PC-9 (cell line): ENCODE measurements around the gene GTF3C2. TPM values are rescaled to one million over a fixed set of nuclear protein-coding genes. Genes with fewer than 3 reads are reported as not detected.
"Not testable (repeated sequence)": the region's sequence is repeated elsewhere in the genome, so short reads cannot be mapped to it uniquely, and the experiment has no call there.

Experiments
- BruUV-seq: library from RNA; stranded (reverse); fragments of 400-500 nt; replicated peaks from 2 replicates; lab custom pipeline; 2021; lab: Mats Ljungman, UMichigan
- CTCF ChIA-PET: fragments of 300-600 bp; sonication (Branson Sonifier 250); formaldehyde crosslinking; loops from one replicate; lab custom pipeline; 2022; ENCODE audit warnings: antibody characterized with exemption; lab: Charles Lee
- POLR2A ChIA-PET: fragments of 300-600 bp; sonication (Branson Sonifier 250); formaldehyde crosslinking; loops from one replicate; lab custom pipeline; 2022; ENCODE audit warnings: antibody characterized with exemption; ENCODE audit not compliant: unreplicated experiment; lab: Charles Lee
- DNase-seq, 2 experiments: peaks; one replicate each; pipeline versions ENCODE4 v3.0.0 to v3.0.0-alpha.2; 2015 to 2022; ENCODE audit warnings: mixed read lengths in 1 of 2
- H2AFZ ChIP-seq: fragments of 200-600 bp; sonication (generic); 2 replicates; pipeline ENCODE4 v1.8.1; 2017; ENCODE audit warnings: antibody characterized with exemption
- H3F3A ChIP-seq: fragments of 200-600 bp; sonication (generic); 2 replicates; pipeline ENCODE4 v1.8.1; 2017; ENCODE audit warnings: antibody characterized with exemption, mild to moderate bottlenecking, low read depth; ENCODE audit not compliant: insufficient read depth
- H3K27ac ChIP-seq: fragments of 200-600 bp; sonication (generic); 2 replicates; pipeline ENCODE4 v1.6.1; 2016; ENCODE audit warnings: mixed run types
- H3K27me3 ChIP-seq: fragments of 200-600 bp; sonication (generic); 2 replicates; pipeline ENCODE4 v1.6.1; 2016; ENCODE audit warnings: low read depth, mixed run types; ENCODE audit not compliant: insufficient read depth
- H3K36me3 ChIP-seq: fragments of 200-600 bp; sonication (generic); 2 replicates; pipeline ENCODE4 v1.6.1; 2016; ENCODE audit warnings: low read depth, mixed run types
- H3K4me1 ChIP-seq: fragments of 200-600 bp; sonication (generic); replicated peaks from 2 replicates; pipeline ENCODE4 v1.6.1; 2016; ENCODE audit warnings: mixed run types; ENCODE audit not compliant: insufficient read depth
- H3K4me2 ChIP-seq: fragments of 200-600 bp; sonication (generic); 2 replicates; pipeline ENCODE4 v1.6.1; 2017; ENCODE audit warnings: mixed run types
- H3K4me3 ChIP-seq: fragments of 200-600 bp; sonication (generic); 2 replicates; pipeline ENCODE4 v1.6.1; 2016; ENCODE audit warnings: mixed run types
- H3K79me2 ChIP-seq: fragments of 200-600 bp; sonication (generic); 2 replicates; pipeline ENCODE4 v1.6.1; 2017; ENCODE audit warnings: low read depth, mixed run types
- H3K9me2 ChIP-seq: fragments of 200-600 bp; sonication (generic); 2 replicates; pipeline ENCODE4 v1.8.1; 2017; ENCODE audit warnings: mild to moderate bottlenecking; ENCODE audit not compliant: insufficient read depth
- H3K9me3 ChIP-seq: fragments of 200-600 bp; sonication (generic); 2 replicates; pipeline ENCODE4 v1.8.1; 2016; ENCODE audit warnings: low read depth; ENCODE audit not compliant: insufficient read depth
- H4K20me1 ChIP-seq: fragments of 200-600 bp; sonication (generic); 2 replicates; pipeline ENCODE4 v1.8.1; 2017; ENCODE audit not compliant: insufficient read depth
- CTCF ChIP-seq: fragments of 200-600 bp; sonication (generic); conservative IDR thresholded peaks from 2 replicates; pipeline ENCODE4 v1.6.1; 2017; ENCODE audit warnings: mixed run types, antibody characterized with exemption, mild to moderate bottlenecking, moderate library complexity
- EZH2 ChIP-seq: fragments of 200-600 bp; sonication (generic); IDR thresholded peaks from 2 replicates; pipeline ENCODE4 v1.8.0; 2017; ENCODE audit warnings: antibody characterized with exemption, low read depth
- intact Hi-C: fragments of 100-400 bp; cut with micrococcal nuclease; formaldehyde crosslinking; loops from one replicate; pipeline ENCODE4 v1.10.0; 2022; ENCODE audit not compliant: unreplicated experiment
- total RNA-seq: library from RNA; stranded (reverse); gene quantifications from 2 replicates; pipeline ENCODE4 v1.2.3, GENCODE V29; 2021

GTF3C2 gene
- total RNA-seq, 1 experiment from 2014 or later: 69.8 TPM

DNA sequence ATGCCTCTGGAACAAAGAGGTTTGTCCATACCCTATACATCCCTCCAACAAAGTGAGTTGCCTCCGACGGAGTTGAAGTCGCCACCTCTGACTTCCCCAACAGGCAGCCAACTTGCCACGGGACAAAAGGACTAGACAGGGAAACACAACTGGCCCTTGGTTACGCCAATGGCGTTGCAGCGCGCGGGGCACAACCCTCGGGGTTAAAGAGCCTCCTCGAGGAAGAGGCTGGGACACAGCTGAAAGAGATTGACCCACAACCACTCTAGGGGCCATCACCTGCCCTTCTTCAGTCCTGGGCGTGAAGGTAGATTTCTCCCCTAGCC, 545 bp downstream of the GTF3C2 start:
- TSS peak; percentile 68 for BruUV-seq
- Histone ChIP-seq H3K27me3 (no peaks in the 10 kb centered on the region), H3K9me2 (no peaks in the 10 kb centered on the region), H3K4me1 (peaks cover 31% of the 10 kb centered on the region), H4K20me1 (peaks cover 13% of the 10 kb centered on the region), H3K27ac (peak overlapping the region; percentile 90), H3K79me2 (peaks cover 69% of the 10 kb centered on the region), H3K4me2 (peak overlapping the region; percentile 99), H3K36me3 (no peaks in the 10 kb centered on the region), H3K9me3 (no peaks in the 10 kb centered on the region), H3F3A (peaks cover 37% of the 10 kb centered on the region), H3K4me3 (peak overlapping the region; percentile 69), H2AFZ (peak overlapping the region; percentile 92)
- ChIA-PET POLR2A (no interaction called here), CTCF (no interaction called here)
- intact Hi-C loops: loop anchor here (1.0 to 2.0 kb wide), 2 partner anchors 14 to 33 kb away; partner anchors contain the start of genes EIF2B4, MPV17 and SNX17
- no peak for TF ChIP-seq EZH2
- no peak for TF ChIP-seq CTCF
- DNase-seq: peak; percentile 63 to 75

DNA sequence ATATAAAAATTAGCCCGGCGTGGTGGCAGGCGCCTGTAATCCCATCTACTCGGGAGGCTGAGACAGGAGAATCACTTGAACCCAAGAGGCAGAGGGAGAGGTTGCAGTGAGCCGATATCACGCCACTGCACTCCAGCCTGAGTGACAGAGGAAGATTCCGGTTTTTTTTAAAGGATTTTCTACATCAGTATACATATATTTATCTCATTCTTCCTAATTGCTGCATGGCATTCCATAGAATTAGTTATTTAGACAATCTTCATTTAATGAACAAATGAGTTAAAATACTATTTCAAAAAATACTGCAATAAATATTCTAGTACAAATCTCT, 2.0 kb downstream of the GTF3C2 start:
- POLR2A ChIA-PET: interaction anchor here (0.5 to 0.7 kb wide), 4 partner anchors 11 to 814 kb away, joined by 3 to 12 read pairs (median 4); no protein-coding TSS in a partner anchor
- no peak overlapping the region for H3K4me3 ChIP-seq

DNA sequence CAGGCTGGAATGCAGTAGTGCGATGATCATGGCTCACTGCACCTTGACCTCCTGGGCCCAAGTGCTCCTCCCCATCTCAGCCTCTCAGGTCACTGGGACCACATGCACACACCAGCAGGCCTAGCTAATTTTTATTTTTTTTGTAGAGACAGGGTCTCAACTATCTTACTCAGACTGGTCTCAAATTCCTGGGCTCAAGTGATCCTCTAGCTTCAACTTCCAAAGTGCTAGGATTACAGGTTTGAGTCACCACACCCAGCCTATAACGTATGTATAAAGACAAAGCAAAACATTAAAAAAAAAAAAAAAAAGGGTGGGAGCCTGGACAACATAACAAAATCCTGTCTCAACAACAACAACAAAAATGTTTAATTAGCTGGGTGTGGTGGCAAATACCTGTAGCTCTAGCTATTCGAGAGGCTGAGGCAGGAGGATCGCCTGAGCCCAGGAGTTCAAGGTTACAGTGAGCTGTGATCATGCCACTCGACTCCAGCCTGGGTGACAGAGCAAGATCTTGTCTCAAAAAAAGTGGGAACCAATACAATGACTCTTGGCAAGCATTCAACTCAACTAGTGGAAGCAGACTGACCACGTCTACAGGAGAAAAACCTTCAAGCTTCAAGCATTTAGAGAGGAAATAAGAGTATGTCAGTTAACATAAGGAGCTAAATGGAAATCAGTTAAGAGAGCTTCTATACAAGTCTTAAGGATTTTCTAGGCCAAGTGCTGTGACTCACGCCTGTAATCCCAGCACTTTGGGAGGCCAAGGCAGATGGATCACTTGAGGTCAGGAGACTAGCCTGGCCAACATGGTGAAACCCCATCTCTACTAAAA, 2.6 kb downstream of the GTF3C2 start:
- Histone ChIP-seq H3K79me2 (peaks cover 90% of the 10 kb centered on the region), H3K27ac (no peak overlapping the region), H2AFZ (no peak overlapping the region), H3K36me3 (no peaks in the 10 kb centered on the region), H3K27me3 (no peaks in the 10 kb centered on the region), H3K9me3 (no peaks in the 10 kb centered on the region), H4K20me1 (peaks cover 29% of the 10 kb centered on the region), H3K4me3 (no peak overlapping the region), H3F3A (peaks cover 31% of the 10 kb centered on the region), H3K9me2 (no peaks in the 10 kb centered on the region), H3K4me1 (peaks cover 31% of the 10 kb centered on the region), H3K4me2 (peak overlapping the region; percentile 2; the same call in 1 of the 2 replicates)
- intact Hi-C loops: no loop called here
- no TSS peak for BruUV-seq
- POLR2A ChIA-PET: interaction anchor here (0.5 to 0.7 kb wide), 8 partner anchors 11 to 815 kb away, joined by 3 to 24 read pairs (median 5); no protein-coding TSS in a partner anchor
- CTCF ChIA-PET: interaction anchor here (0.6 to 1.2 kb wide), 2 partner anchors 60 to 220 kb away, joined by 3 to 7 read pairs; partner anchors contain the start of gene PREB
- DNase-seq: peak; percentile 44 to 69
- TF ChIP-seq CTCF: no peak
- TF ChIP-seq EZH2: no peak

More for the DNA sequence above, 2.0 kb downstream of the GTF3C2 start:
- TF ChIP-seq EZH2: no peak
- no peak for TF ChIP-seq CTCF
- Histone ChIP-seq H3K79me2 (peaks cover 84% of the 10 kb centered on the region), H3K9me2 (no peaks in the 10 kb centered on the region), H4K20me1 (peaks cover 27% of the 10 kb centered on the region), H3F3A (peaks cover 31% of the 10 kb centered on the region), H3K27ac (no peak overlapping the region), H3K9me3 (no peaks in the 10 kb centered on the region), H3K27me3 (no peaks in the 10 kb centered on the region), H2AFZ (no peak overlapping the region), H3K4me2 (peak overlapping the region; percentile 99; the same call in 1 of the 2 replicates), H3K36me3 (no peaks in the 10 kb centered on the region), H3K4me1 (peaks cover 31% of the 10 kb centered on the region)
- CTCF ChIA-PET: interaction anchor here (1.2 kb wide), 1 partner anchor 221 kb away, joined by 3 read pairs; the partner anchor contains the start of gene PREB
- intact Hi-C loops: no loop called here
- no peak for DNase-seq
- no TSS peak for BruUV-seq

DNA sequence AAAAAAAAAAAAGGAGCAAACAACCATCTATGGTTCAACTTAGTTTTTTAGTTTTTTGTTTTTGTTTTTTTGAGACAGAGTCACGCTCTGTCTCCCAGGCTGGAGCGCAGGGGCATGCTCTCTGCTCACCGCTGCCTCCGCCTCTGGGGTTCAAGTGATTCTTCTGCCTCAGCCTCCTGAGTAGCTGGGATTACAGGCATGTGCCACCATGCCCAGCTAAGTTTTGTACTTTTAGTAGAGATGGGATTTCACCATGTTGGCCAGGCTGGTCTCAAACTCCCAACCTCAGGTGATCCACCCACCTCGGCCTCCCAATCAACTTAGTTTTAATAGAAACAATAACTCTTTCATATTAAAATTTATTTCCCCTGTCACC, 3.2 kb downstream of the GTF3C2 start:
- peaks cover 30% of the 10 kb centered on the region for H3K4me1 ChIP-seq
- H2AFZ ChIP-seq, H3K9me2 ChIP-seq, intact Hi-C loops, H3K9me3 ChIP-seq, DNase-seq, H3K27ac ChIP-seq, BruUV-seq, H3K4me2 ChIP-seq, H3K27me3 ChIP-seq, H3K36me3 ChIP-seq, H3K4me3 ChIP-seq: not testable (repeated sequence)
- peaks cover 31% of the 10 kb centered on the region for H3F3A ChIP-seq
- H4K20me1 ChIP-seq: peaks cover 29% of the 10 kb centered on the region
- peaks cover 91% of the 10 kb centered on the region for H3K79me2 ChIP-seq
- POLR2A ChIA-PET: interaction anchor here (0.6 to 0.7 kb wide), 3 partner anchors 12 to 329 kb away, joined by 6 to 24 read pairs (median 11); no protein-coding TSS in a partner anchor
- CTCF ChIA-PET: interaction anchor here (0.6 to 1.2 kb wide), 2 partner anchors 59 to 220 kb away, joined by 3 to 7 read pairs; partner anchors contain the start of gene PREB
